ENCODE results near the gene STK10.

Gene STK10

GRCh38 chr5:172109749-172110148 is 78.3 kb downstream of the STK10 start:
- CTCF ChIA-PET = interaction anchor here (1.2 to 2.9 kb wide), 3 partner anchors 10 to 79 kb away, joined by 3 to 17 read pairs (median 3); partner anchors contain the start of gene STK10
- H3K4me3 ChIP-seq (ENCODE audit: low read depth, low read length) = no peak overlapping the region
- POLR2A ChIA-PET = interaction anchor here (0.6 kb wide), 1 partner anchor 55 kb away, joined by 4 read pairs; no protein-coding TSS in a partner anchor
- no peak for DNase-seq (ENCODE audit: low read depth, low spot score)
- no peak for TF ChIP-seq CTCF (IDR thresholded peaks at IDR 0.05; ENCODE audit: insufficient read depth, low read length, missing control alignments)

GRCh38 chr5:172107571-172107970 is 80.5 kb downstream of the STK10 start:
- H3K4me3 ChIP-seq (ENCODE audit: low read depth, low read length) = peak overlapping the region; percentile 13
- TF ChIP-seq CTCF (IDR thresholded peaks at IDR 0.05; ENCODE audit: insufficient read depth, low read length, missing control alignments) = no peak
- POLR2A ChIA-PET = interaction anchor here (0.6 to 0.9 kb wide), 2 partner anchors 12 to 79 kb away, joined by 3 to 6 read pairs; no protein-coding TSS in a partner anchor
- CTCF ChIA-PET = interaction anchor here (0.8 to 6.4 kb wide), 17 partner anchors 9 to 188 kb away, joined by 3 to 114 read pairs (median 4); partner anchors contain the start of gene STK10
- peak; percentile 79 for DNase-seq (ENCODE audit: low read depth, low spot score)

- ChIA-PET POLR2A (interaction anchor here (0.6 to 1.4 kb wide), 4 partner anchors 13 to 402 kb away, joined by 3 to 6 read pairs (median 4); partner anchors contain the start of gene STK10), CTCF (interaction anchor here (0.7 to 6.4 kb wide), 25 partner anchors 8 to 189 kb away, joined by 3 to 114 read pairs (median 4); partner anchors contain the start of gene STK10)
- peak; percentile 89 for TF ChIP-seq CTCF (IDR thresholded peaks at IDR 0.05; ENCODE audit: insufficient read depth, low read length, missing control alignments)
- H3K4me3 ChIP-seq (ENCODE audit: low read depth, low read length) = 0 out of 2 replicates have a peak overlapping the region, but pooled peaks have one; percentile 2
- no peak for DNase-seq (ENCODE audit: low read depth, low spot score)
Observed at GRCh38 chr5:172106511-172107356, 81.3 kb downstream of the STK10 start.

- ChIA-PET POLR2A (interaction anchor here (1.4 kb wide), 1 partner anchor 82 kb away, joined by 4 read pairs; the partner anchor contains the start of gene STK10), CTCF (interaction anchor here (0.7 to 6.4 kb wide), 18 partner anchors 8 to 187 kb away, joined by 3 to 114 read pairs (median 4); partner anchors contain the start of gene STK10)
- DNase-seq (ENCODE audit: low read depth, low spot score) = no peak
- no peak for TF ChIP-seq CTCF (IDR thresholded peaks at IDR 0.05; ENCODE audit: insufficient read depth, low read length, missing control alignments)
- H3K4me3 ChIP-seq (ENCODE audit: low read depth, low read length) = no peak overlapping the region
Observed at GRCh38 chr5:172105811-172106210, 82.2 kb downstream of the STK10 start.

- CTCF ChIA-PET = interaction anchor here (1.0 to 6.4 kb wide), 12 partner anchors 9 to 193 kb away, joined by 3 to 114 read pairs (median 4); partner anchors contain the start of genes STK10 and UBTD2
- TF ChIP-seq CTCF (IDR thresholded peaks at IDR 0.05; ENCODE audit: insufficient read depth, low read length, missing control alignments) = no peak
- no peak for DNase-seq (ENCODE audit: low read depth, low spot score)
- POLR2A ChIA-PET = interaction anchor here (1.4 kb wide), 1 partner anchor 83 kb away, joined by 4 read pairs; the partner anchor contains the start of gene STK10
- H3K4me3 ChIP-seq (ENCODE audit: low read depth, low read length) = no peak overlapping the region
Observed at GRCh38 chr5:172104801-172105701, 83.0 kb downstream of the STK10 start.

All from AG04449 (cell line).